Immature natural killer cell (primary cell): ENCODE measurements around the gene CCND1. TPM values are rescaled to one million over a fixed set of nuclear protein-coding genes. Genes with fewer than 3 reads are reported as not detected.
A peak's percentile ranks its signal among the peaks of the same experiment; 100 is the strongest.

Experiments
- DNase-seq, 3 donors: peaks; one replicate each; pipeline ENCODE4 v3.0.0; 2022; ENCODE audit warnings: mixed read lengths in 1 of 3
- H3K27ac Mint-ChIP-seq, 6 donors: one replicate each; pipeline ENCODE4 v1.8.0; 2020; ENCODE audit warnings: mixed read lengths in 6 of 6, mild to moderate bottlenecking in 5 of 6, inconsistent platforms in 4 of 6, moderate library complexity in 3 of 6
- H3K27me3 Mint-ChIP-seq, 3 donors: one replicate each; pipeline ENCODE4 v1.8.0; 2020 to 2021; ENCODE audit warnings: low read depth in 3 of 3, mild to moderate bottlenecking in 3 of 3, mixed read lengths in 3 of 3, moderate library complexity in 3 of 3, inconsistent platforms in 1 of 3
- H3K36me3 Mint-ChIP-seq, 3 donors: one replicate each; pipeline ENCODE4 v1.8.0; 2020; ENCODE audit warnings: mixed read lengths in 3 of 3, inconsistent platforms in 2 of 3, mild to moderate bottlenecking in 2 of 3
- H3K4me1 Mint-ChIP-seq, 2 donors: one replicate each; pipeline ENCODE4 v1.8.0; 2020; ENCODE audit warnings: inconsistent platforms in 2 of 2, mild to moderate bottlenecking in 2 of 2, mixed read lengths in 2 of 2, moderate library complexity in 1 of 2
- H3K4me3 Mint-ChIP-seq, 5 donors: one replicate each; pipeline ENCODE4 v1.8.0; 2020; ENCODE audit warnings: mild to moderate bottlenecking in 5 of 5, mixed read lengths in 5 of 5, inconsistent platforms in 3 of 5, moderate library complexity in 3 of 5
- H3K9me3 Mint-ChIP-seq, 6 donors: one replicate each; pipeline ENCODE4 v1.8.0; 2020; ENCODE audit warnings: mild to moderate bottlenecking in 6 of 6, mixed read lengths in 6 of 6, inconsistent platforms in 4 of 6, moderate library complexity in 3 of 6
- polyA plus RNA-seq, 3 donors: library from polyadenylated mRNA; unstranded; fragments of 300-500 nt; fragmentation: Illumina TruSeq; gene quantifications; one replicate each; pipeline ENCODE4 v1.2.3, GENCODE V29; 2021

Gene CCND1
- 1 to 10 TPM in 1 of 3 donors, under 1 TPM in 1, not detected in 1; 0.85 to 1.3 TPM for polyA plus RNA-seq

- no peak within 1 kb of the TSS for H3K27ac Mint-ChIP-seq
Measured at GRCh38 chr11:69640995-69641581, at the start of gene CCND1. TSS of gene CCND1 (plus strand) at chr11:69641156. CDS start at chr11:69641314, 158 bp downstream.

GRCh38 chr11:69592986-69593650, 47.8 kb upstream of the CCND1 start:
- no peaks in the 10 kb centered on the region for H3K9me3 Mint-ChIP-seq
- no peak for DNase-seq
- no peaks in the 10 kb centered on the region for H3K36me3 Mint-ChIP-seq
- H3K27me3 Mint-ChIP-seq = peaks cover 2 to 4% (median 2%) of the 10 kb centered on the region in 3 donors
- no peak overlapping the region for H3K27ac Mint-ChIP-seq
- no peaks in the 10 kb centered on the region for H3K4me1 Mint-ChIP-seq
- H3K4me3 Mint-ChIP-seq = no peak overlapping the region

More at GRCh38 chr11:69640995-69641581, at the start of gene CCND1:
- Mint-ChIP-seq H3K36me3 (no peaks in the 10 kb centered on the region), H3K9me3 (peaks cover 0 to 1% (median 0%) of the 10 kb centered on the region in 6 donors), H3K4me1 (peaks cover 18 to 26% of the 10 kb centered on the region in 2 donors), H3K27me3 (peaks cover 14 to 30% (median 19%) of the 10 kb centered on the region in 3 donors), H3K4me3 (peak within 1 kb of the TSS; percentile 79 to 86 (median 84))
- DNase-seq = peak in 2 of 3 donors; percentile 5 to 18

DNA sequence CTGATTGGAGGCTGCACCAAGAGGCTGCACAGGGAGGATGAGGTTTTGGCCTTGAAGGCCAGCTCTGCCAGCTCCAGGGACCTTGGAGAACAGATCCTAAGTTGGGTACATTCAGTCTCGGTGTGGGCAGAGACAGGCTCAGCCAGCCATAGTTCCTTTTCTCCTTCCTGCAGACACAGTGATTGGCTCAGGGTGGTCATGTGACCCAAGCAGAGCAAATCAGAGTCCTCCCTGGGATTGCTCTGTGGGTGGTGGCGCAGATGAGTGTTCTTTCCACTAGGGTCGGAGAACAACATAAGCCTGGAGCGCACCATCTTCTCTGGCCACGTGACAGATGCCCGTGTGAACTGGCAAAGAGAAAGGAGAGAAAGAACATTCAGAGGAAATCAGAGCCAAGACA, 47.1 kb upstream of the CCND1 start:
- H3K27me3 Mint-ChIP-seq = peaks cover 0 to 2% (median 2%) of the 10 kb centered on the region in 3 donors
- no peaks in the 10 kb centered on the region for H3K9me3 Mint-ChIP-seq
- DNase-seq = no peak
- H3K4me3 Mint-ChIP-seq = no peak overlapping the region
- H3K4me1 Mint-ChIP-seq = no peaks in the 10 kb centered on the region
- no peak overlapping the region for H3K27ac Mint-ChIP-seq
- no peaks in the 10 kb centered on the region for H3K36me3 Mint-ChIP-seq

GRCh38 chr11:69594481-69594880, 46.5 kb upstream of the CCND1 start:
- no peaks in the 10 kb centered on the region for H3K4me1 Mint-ChIP-seq
- H3K27ac Mint-ChIP-seq = no peak overlapping the region
- no peak for DNase-seq
- H3K4me3 Mint-ChIP-seq = no peak overlapping the region
- no peaks in the 10 kb centered on the region for H3K36me3 Mint-ChIP-seq
- H3K9me3 Mint-ChIP-seq = no peaks in the 10 kb centered on the region
- peaks cover 0 to 2% (median 2%) of the 10 kb centered on the region in 3 donors for H3K27me3 Mint-ChIP-seq

DNA sequence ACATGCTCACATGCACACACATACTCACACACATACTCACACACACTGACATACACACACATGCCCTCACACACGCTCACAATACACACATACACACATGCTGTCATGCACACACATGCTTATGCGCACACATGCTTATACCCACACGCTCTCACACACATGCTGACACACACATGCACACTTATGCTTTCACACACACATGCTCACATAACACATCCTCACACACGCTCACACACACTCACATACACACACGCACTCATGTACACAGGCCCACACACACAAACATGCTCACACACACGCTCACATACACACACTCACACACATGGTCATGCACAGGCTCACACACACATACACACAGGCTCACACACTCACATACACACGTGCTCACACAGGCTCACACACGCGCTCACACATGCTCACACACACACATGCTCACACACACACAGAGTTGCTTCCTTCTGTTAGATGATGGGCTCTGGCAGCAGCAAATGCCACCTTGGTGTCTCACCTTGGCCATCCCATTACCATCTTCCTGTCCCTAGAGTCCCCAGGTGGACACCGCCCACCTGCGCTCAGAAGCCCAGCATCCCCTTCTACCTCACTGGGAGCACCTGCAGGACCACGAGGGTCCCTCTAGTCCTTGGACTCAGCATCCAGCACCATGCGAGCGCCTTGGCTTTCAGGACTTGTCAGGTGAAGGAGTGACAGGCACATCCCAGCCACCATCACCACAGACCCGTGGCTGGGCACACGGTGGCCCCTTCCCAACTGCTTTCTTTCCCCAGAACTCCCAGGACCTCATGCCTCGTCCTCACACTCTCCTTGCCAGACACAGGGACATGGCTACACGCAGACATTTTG, 44.9 kb upstream of the CCND1 start:
- H3K4me3 Mint-ChIP-seq = no peak overlapping the region
- peaks cover 0 to 2% (median 2%) of the 10 kb centered on the region in 3 donors for H3K27me3 Mint-ChIP-seq
- H3K9me3 Mint-ChIP-seq = no peaks in the 10 kb centered on the region
- H3K27ac Mint-ChIP-seq = no peak overlapping the region
- H3K36me3 Mint-ChIP-seq = no peaks in the 10 kb centered on the region
- no peak for DNase-seq
- H3K4me1 Mint-ChIP-seq = no peaks in the 10 kb centered on the region

DNA sequence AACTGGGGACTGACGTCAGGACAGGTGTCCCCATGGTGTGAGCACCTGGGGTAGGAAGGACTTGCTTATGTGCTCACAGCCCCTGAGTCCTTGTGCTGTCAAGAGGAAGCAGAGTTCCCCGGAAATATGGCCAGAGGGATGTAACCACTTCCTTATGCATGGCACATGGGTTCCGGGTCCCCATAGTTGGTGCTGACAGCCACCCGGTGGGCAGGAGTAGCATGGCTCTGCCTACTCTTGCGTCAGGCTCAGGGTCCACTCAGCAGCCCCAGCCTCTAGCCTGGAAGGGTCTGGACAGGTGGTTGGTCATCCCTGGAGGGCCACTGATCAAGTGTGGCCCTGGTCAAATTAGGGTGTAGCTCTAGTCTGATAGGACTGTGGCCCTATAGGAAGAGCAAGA, 42.8 kb upstream of the CCND1 start:
- Mint-ChIP-seq H3K4me1 (no peaks in the 10 kb centered on the region), H3K9me3 (no peaks in the 10 kb centered on the region), H3K27ac (no peak overlapping the region), H3K36me3 (no peaks in the 10 kb centered on the region), H3K4me3 (no peak overlapping the region), H3K27me3 (peaks cover 3 to 4% (median 3%) of the 10 kb centered on the region in 3 donors)
- no peak for DNase-seq

DNA sequence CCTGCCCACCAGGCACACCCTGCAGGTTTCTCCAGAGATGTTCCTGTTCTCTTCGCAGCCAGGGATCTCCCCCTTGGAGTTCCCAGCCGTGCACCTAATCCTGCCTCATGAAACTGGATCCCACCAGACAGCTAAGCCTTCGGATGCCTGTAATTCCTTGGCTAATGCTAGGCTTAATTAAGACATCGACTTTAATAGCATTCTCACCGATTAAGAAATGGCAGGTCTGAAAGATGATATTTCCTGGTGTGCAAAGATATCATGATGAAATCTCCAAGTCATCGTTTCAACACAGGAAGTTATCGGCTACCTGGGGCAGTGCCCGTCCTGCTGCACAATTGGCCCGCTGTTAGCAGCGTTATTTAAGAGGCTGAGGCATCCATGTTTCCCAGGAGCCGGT, 41.5 kb upstream of the CCND1 start:
- no peaks in the 10 kb centered on the region for H3K4me1 Mint-ChIP-seq
- peaks cover 3 to 6% (median 3%) of the 10 kb centered on the region in 3 donors for H3K27me3 Mint-ChIP-seq
- no peak for DNase-seq
- H3K9me3 Mint-ChIP-seq = no peaks in the 10 kb centered on the region
- no peaks in the 10 kb centered on the region for H3K36me3 Mint-ChIP-seq
- no peak overlapping the region for H3K27ac Mint-ChIP-seq
- H3K4me3 Mint-ChIP-seq = no peak overlapping the region

DNA sequence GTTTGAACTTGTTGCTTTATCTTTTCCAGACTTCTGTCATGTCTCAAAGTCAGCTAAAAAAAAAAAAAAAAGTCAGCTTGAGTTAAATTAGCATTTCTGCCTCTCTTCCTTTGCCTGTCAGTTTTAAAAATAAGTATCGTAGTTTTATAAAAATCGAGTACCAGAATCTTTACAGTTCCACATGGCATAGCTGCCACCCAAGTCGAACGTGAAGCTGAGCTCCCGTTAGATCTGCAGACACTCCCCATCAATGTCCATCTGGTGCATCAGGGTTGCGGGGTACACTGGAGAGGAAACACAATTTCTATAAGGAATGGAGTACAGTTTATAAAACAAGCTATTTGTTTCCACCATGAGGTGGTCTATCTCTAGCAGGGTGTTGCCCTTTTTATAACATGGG, 41.0 kb upstream of the CCND1 start:
- H3K36me3 Mint-ChIP-seq = no peaks in the 10 kb centered on the region
- peaks cover 3 to 6% (median 5%) of the 10 kb centered on the region in 3 donors for H3K27me3 Mint-ChIP-seq

GRCh38 chr11:69601011-69601975, 39.7 kb upstream of the CCND1 start:
- Mint-ChIP-seq H3K36me3 (no peaks in the 10 kb centered on the region), H3K9me3 (no peaks in the 10 kb centered on the region), H3K4me1 (no peaks in the 10 kb centered on the region), H3K27me3 (peaks cover 3 to 9% (median 6%) of the 10 kb centered on the region in 3 donors), H3K27ac (no peak overlapping the region), H3K4me3 (no peak overlapping the region)
- no peak for DNase-seq

More for the DNA sequence above, 41.0 kb upstream of the CCND1 start:
- H3K4me1 Mint-ChIP-seq = no peaks in the 10 kb centered on the region
- no peak overlapping the region for H3K27ac Mint-ChIP-seq
- H3K9me3 Mint-ChIP-seq = no peaks in the 10 kb centered on the region
- H3K4me3 Mint-ChIP-seq = no peak overlapping the region
- no peak for DNase-seq

- no peaks in the 10 kb centered on the region for H3K4me1 Mint-ChIP-seq
- DNase-seq = no peak
- peaks cover 0 to 3% (median 0%) of the 10 kb centered on the region in 6 donors for H3K9me3 Mint-ChIP-seq
- H3K27ac Mint-ChIP-seq = no peak overlapping the region
- peaks cover 1 to 20% (median 6%) of the 10 kb centered on the region in 3 donors for H3K27me3 Mint-ChIP-seq
- no peaks in the 10 kb centered on the region for H3K36me3 Mint-ChIP-seq
- no peak overlapping the region for H3K4me3 Mint-ChIP-seq
Measured at GRCh38 chr11:69603111-69603836, 37.7 kb upstream of the CCND1 start.

GRCh38 chr11:69604055-69604454, 36.9 kb upstream of the CCND1 start:
- Mint-ChIP-seq H3K36me3 (no peaks in the 10 kb centered on the region), H3K4me1 (no peaks in the 10 kb centered on the region), H3K4me3 (no peak overlapping the region), H3K27ac (no peak overlapping the region), H3K9me3 (peaks cover 0 to 7% (median under 1%) of the 10 kb centered on the region in 6 donors), H3K27me3 (peaks cover 1 to 24% (median 8%) of the 10 kb centered on the region in 3 donors)
- DNase-seq = no peak

GRCh38 chr11:69605737-69606526, 35.0 kb upstream of the CCND1 start:
- Mint-ChIP-seq H3K27ac (no peak overlapping the region), H3K4me3 (no peak overlapping the region), H3K9me3 (peaks cover 0 to 7% (median under 1%) of the 10 kb centered on the region in 6 donors), H3K36me3 (no peaks in the 10 kb centered on the region), H3K4me1 (no peaks in the 10 kb centered on the region), H3K27me3 (peaks cover 1 to 26% (median 8%) of the 10 kb centered on the region in 3 donors)
- DNase-seq = no peak
